Neural cell (in vitro differentiated cells): ENCODE measurements around the gene GDPD4. TPM values are rescaled to one million over a fixed set of nuclear protein-coding genes. Genes with fewer than 3 reads are reported as not detected.

Experiments
- H2AFZ ChIP-seq: fragments of 200-600, 300-800 bp; sonication (generic), shearing (Covaris generic); 2 replicates; pipeline ENCODE4 v1.6.0; 2014; ENCODE audit warnings: low read depth, mild to moderate bottlenecking, antibody characterized with exemption, low read length, moderate library complexity
- H3F3A ChIP-seq: fragments of 200-600 bp; shearing (Covaris generic); 2 replicates; pipeline ENCODE4 v1.6.1; 2016; ENCODE audit warnings: mild to moderate bottlenecking, moderate library complexity, mixed read lengths, antibody characterized with exemption, low read length; ENCODE audit not compliant: insufficient read depth, poor library complexity, severe bottlenecking
- H3K27ac ChIP-seq: fragments of 200-600, 300-800 bp; sonication (generic), shearing (Covaris generic); 2 replicates; pipeline ENCODE4 v1.5.1; 2014; ENCODE audit warnings: mild to moderate bottlenecking, low read length, moderate library complexity
- H3K27me3 ChIP-seq: fragments of 300-800, 200-600 bp; sonication (generic), shearing (Covaris generic); 2 replicates; pipeline ENCODE4 v1.6.0; 2014; ENCODE audit warnings: mild to moderate bottlenecking, low read depth, low read length, moderate library complexity; ENCODE audit not compliant: insufficient read depth
- H3K36me3 ChIP-seq: fragments of 300-800, 200-600 bp; sonication (generic), shearing (Covaris generic); 2 replicates; pipeline ENCODE4 v1.5.1; 2014; ENCODE audit warnings: mild to moderate bottlenecking, antibody characterized with exemption, low read length, moderate library complexity; ENCODE audit not compliant: insufficient read depth
- H3K4me2 ChIP-seq: fragments of 300-800, 200-600 bp; sonication (generic), shearing (Covaris generic); 2 replicates; pipeline ENCODE4 v1.6.0; 2014; ENCODE audit warnings: mild to moderate bottlenecking, low read length
- H3K4me3 ChIP-seq: fragments of 300-800, 200-600 bp; sonication (generic), shearing (Covaris generic); 2 replicates; pipeline ENCODE4 v1.5.1; 2014; ENCODE audit warnings: mild to moderate bottlenecking, low read length, moderate library complexity
- H3K79me2 ChIP-seq: fragments of 200-600 bp; shearing (Covaris generic); replicated peaks from 2 replicates; pipeline ENCODE4 v1.6.0; 2014; ENCODE audit warnings: mild to moderate bottlenecking, low read length, moderate library complexity; ENCODE audit not compliant: insufficient read depth
- H3K9ac ChIP-seq: fragments of 300-800, 200-600 bp; sonication (generic), shearing (Covaris generic); 2 replicates; pipeline ENCODE4 v1.6.1; 2016; ENCODE audit warnings: mild to moderate bottlenecking, low read length, mixed read lengths
- H3K9me2 ChIP-seq: fragments of 200-600 bp; shearing (Covaris generic); 2 replicates; pipeline ENCODE4 v1.6.1; 2016; ENCODE audit warnings: mild to moderate bottlenecking, low read length, mixed read lengths; ENCODE audit not compliant: insufficient read depth
- H3K9me3 ChIP-seq: fragments of 200-600, 300-800 bp; sonication (generic), shearing (Covaris generic); 2 replicates; pipeline ENCODE4 v1.6.1; 2016; ENCODE audit warnings: mild to moderate bottlenecking, mixed run types, low read length, moderate library complexity, mixed read lengths
- H4K20me1 ChIP-seq: fragments of 200-600 bp; shearing (Covaris generic); 2 replicates; pipeline ENCODE4 v1.6.1; 2016; ENCODE audit warnings: mild to moderate bottlenecking, mixed run types; ENCODE audit not compliant: insufficient read depth
- CTCF ChIP-seq: fragments of 450-650 bp; IDR thresholded peaks from 2 replicates; pipeline ENCODE4 v1.5.1; 2014; ENCODE audit warnings: antibody characterized with exemption, mild to moderate bottlenecking, moderate library complexity; ENCODE audit not compliant: poor library complexity, severe bottlenecking
- EP300 ChIP-seq: fragments of 450-650 bp; conservative IDR thresholded peaks from 2 replicates; pipeline ENCODE4 v1.6.1; 2014; ENCODE audit warnings: antibody characterized with exemption, mild to moderate bottlenecking, moderate library complexity; ENCODE audit not compliant: poor library complexity, severe bottlenecking
- EZH2 ChIP-seq: fragments of 200-600, 300-800 bp; shearing (Covaris generic), sonication (generic); IDR thresholded peaks from 2 replicates; pipeline ENCODE4 v1.6.1; 2014; ENCODE audit warnings: antibody characterized with exemption, low read length, borderline replicate concordance, mild to moderate bottlenecking; ENCODE audit not compliant: insufficient read depth, poor library complexity, severe bottlenecking
- MXI1 ChIP-seq: fragments of 450-650 bp; conservative IDR thresholded peaks from 2 replicates; pipeline ENCODE4 v1.6.1; 2014; ENCODE audit warnings: antibody characterized with exemption, mild to moderate bottlenecking; ENCODE audit not compliant: poor library complexity, severe bottlenecking
- POLR2AphosphoS5 ChIP-seq: IDR thresholded peaks from 2 replicates; pipeline ENCODE4 v1.6.1; 2012
- RAD21 ChIP-seq: fragments of 450-650 bp; conservative IDR thresholded peaks from 2 replicates; pipeline ENCODE4 v1.6.1; 2014; ENCODE audit warnings: antibody characterized with exemption, mild to moderate bottlenecking, moderate library complexity
- SMC3 ChIP-seq: fragments of 450-650 bp; conservative IDR thresholded peaks from 2 replicates; pipeline ENCODE4 v1.6.1; 2014; ENCODE audit warnings: antibody characterized with exemption, mild to moderate bottlenecking, moderate library complexity; ENCODE audit not compliant: poor library complexity
- TAF1 ChIP-seq: IDR thresholded peaks from 2 replicates; pipeline ENCODE4 v1.6.1; 2012; ENCODE audit warnings: low read depth
- polyA plus RNA-seq: library from polyadenylated mRNA; depleted of rRNA; stranded (reverse); fragments of >200 nt; gene quantifications from 2 replicates; pipeline ENCODE4 v1.2.3, GENCODE V29; 2014
- TF ChIP-seq, protein P1 (sequence below): IDR thresholded peaks from 2 replicates; pipeline ENCODE4 v1.6.1; 2012; ENCODE audit warnings: borderline replicate concordance

The GDPD4 gene
- polyA plus RNA-seq, 1 donor from 2014 or later: not detected

DNA sequence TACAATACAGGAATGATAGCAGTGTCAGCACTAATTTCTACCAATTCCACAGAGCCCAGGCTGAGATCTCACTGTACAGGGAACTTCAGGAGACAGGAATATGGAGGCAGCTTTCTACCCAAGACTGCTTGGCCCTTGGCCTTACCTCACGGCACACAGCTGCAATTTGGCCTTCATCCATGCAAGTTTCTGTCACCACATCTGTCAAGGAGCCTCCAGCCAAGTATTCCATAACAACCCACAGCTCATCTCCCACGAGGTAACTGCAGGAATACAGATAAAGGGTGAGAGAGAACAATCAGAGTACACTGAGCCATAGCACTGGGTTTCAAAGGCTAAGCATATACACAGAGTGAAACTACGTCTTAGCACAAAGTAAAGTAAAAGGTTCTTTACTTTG is 39.0 kb upstream of the GDPD4 start:
- Histone ChIP-seq H3K79me2 (no peaks in the 10 kb centered on the region), H3K4me2 (no peak overlapping the region), H3K9me2 (no peaks in the 10 kb centered on the region), H3F3A (no peaks in the 10 kb centered on the region), H3K36me3 (peaks cover 13% of the 10 kb centered on the region), H3K27me3 (no peaks in the 10 kb centered on the region), H3K9ac (no peak overlapping the region), H2AFZ (no peak overlapping the region), H3K9me3 (no peaks in the 10 kb centered on the region), H4K20me1 (no peaks in the 10 kb centered on the region), H3K27ac (no peak overlapping the region), H3K4me3 (no peak overlapping the region)
- TF ChIP-seq EZH2: no peak
- TF ChIP-seq RAD21: no peak
- no peak for TF ChIP-seq POLR2AphosphoS5
- no peak for TF ChIP-seq SMC3
- TF ChIP-seq MXI1: no peak
- TF ChIP-seq CTCF: no peak
- TF ChIP-seq EP300: no peak
- TF ChIP-seq, protein P1, sequence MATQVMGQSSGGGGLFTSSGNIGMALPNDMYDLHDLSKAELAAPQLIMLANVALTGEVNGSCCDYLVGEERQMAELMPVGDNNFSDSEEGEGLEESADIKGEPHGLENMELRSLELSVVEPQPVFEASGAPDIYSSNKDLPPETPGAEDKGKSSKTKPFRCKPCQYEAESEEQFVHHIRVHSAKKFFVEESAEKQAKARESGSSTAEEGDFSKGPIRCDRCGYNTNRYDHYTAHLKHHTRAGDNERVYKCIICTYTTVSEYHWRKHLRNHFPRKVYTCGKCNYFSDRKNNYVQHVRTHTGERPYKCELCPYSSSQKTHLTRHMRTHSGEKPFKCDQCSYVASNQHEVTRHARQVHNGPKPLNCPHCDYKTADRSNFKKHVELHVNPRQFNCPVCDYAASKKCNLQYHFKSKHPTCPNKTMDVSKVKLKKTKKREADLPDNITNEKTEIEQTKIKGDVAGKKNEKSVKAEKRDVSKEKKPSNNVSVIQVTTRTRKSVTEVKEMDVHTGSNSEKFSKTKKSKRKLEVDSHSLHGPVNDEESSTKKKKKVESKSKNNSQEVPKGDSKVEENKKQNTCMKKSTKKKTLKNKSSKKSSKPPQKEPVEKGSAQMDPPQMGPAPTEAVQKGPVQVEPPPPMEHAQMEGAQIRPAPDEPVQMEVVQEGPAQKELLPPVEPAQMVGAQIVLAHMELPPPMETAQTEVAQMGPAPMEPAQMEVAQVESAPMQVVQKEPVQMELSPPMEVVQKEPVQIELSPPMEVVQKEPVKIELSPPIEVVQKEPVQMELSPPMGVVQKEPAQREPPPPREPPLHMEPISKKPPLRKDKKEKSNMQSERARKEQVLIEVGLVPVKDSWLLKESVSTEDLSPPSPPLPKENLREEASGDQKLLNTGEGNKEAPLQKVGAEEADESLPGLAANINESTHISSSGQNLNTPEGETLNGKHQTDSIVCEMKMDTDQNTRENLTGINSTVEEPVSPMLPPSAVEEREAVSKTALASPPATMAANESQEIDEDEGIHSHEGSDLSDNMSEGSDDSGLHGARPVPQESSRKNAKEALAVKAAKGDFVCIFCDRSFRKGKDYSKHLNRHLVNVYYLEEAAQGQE: no peak
- TF ChIP-seq TAF1: no peak

- no peaks in the 10 kb centered on the region for H3F3A ChIP-seq
- H3K27ac ChIP-seq: no peak overlapping the region
- H3K79me2 ChIP-seq: no peaks in the 10 kb centered on the region
- no peaks in the 10 kb centered on the region for H3K9me3 ChIP-seq
- TF ChIP-seq POLR2AphosphoS5 (no peak), SMC3 (no peak), TAF1 (no peak), RAD21 (no peak), EP300 (no peak), EZH2 (no peak), CTCF (no peak)
- TF ChIP-seq, protein P1: no peak
- no peaks in the 10 kb centered on the region for H3K27me3 ChIP-seq
- H2AFZ ChIP-seq: no peak overlapping the region
- H3K4me3 ChIP-seq: no peak overlapping the region
- H3K9ac ChIP-seq: no peak overlapping the region
- no peak overlapping the region for H3K4me2 ChIP-seq
- peaks cover 6% of the 10 kb centered on the region for H3K36me3 ChIP-seq
- no peaks in the 10 kb centered on the region for H3K9me2 ChIP-seq
- no peaks in the 10 kb centered on the region for H4K20me1 ChIP-seq
Observed at GRCh38 chr11:77332259-77332658, 30.8 kb upstream of the GDPD4 start.
